Activated CD4-positive, alpha-beta memory T cell treated with anti-CD3 and anti-CD28 coated beads for 36 hours (primary cell): ENCODE results near the gene ZNF212. TPM values are rescaled to one million over a fixed set of nuclear protein-coding genes. Genes with fewer than 3 reads are reported as not detected.
"Not testable (repeated sequence)": the region's sequence is repeated elsewhere in the genome, so short reads cannot be mapped to it uniquely, and the experiment has no call there.

Experiments used
- CTCF ChIA-PET: fragments of 350-600 bp; sonication (Branson Sonifier 250); formaldehyde crosslinking; loops from one replicate; lab custom pipeline; 2021; ENCODE audit warnings: antibody characterized with exemption, inconsistent platforms; lab: Charles Lee
- POLR2A ChIA-PET: fragments of 350-600 bp; sonication (Branson Sonifier 250); formaldehyde crosslinking; loops from one replicate; lab custom pipeline; 2021; ENCODE audit warnings: antibody characterized with exemption; lab: Charles Lee
- DNase-seq: peaks from one replicate; pipeline ENCODE4 v3.0.0-alpha.2; 2020
- H3K27ac Mint-ChIP-seq: one replicate; pipeline ENCODE4 v1.8.0; 2021; ENCODE audit warnings: mixed read lengths
- H3K27me3 Mint-ChIP-seq: one replicate; pipeline ENCODE4 v1.8.0; 2021; ENCODE audit warnings: mixed read lengths
- H3K36me3 Mint-ChIP-seq: one replicate; pipeline ENCODE4 v1.8.0; 2021; ENCODE audit warnings: mixed read lengths
- H3K4me1 Mint-ChIP-seq: one replicate; pipeline ENCODE4 v1.8.0; 2021; ENCODE audit warnings: low read depth, mixed read lengths
- H3K4me3 Mint-ChIP-seq: one replicate; pipeline ENCODE4 v1.8.0; 2021; ENCODE audit warnings: mild to moderate bottlenecking, mixed read lengths
- H3K9me3 Mint-ChIP-seq: one replicate; pipeline ENCODE4 v1.8.0; 2021; ENCODE audit warnings: mixed read lengths
- intact Hi-C: fragments of 100-400 bp; cut with micrococcal nuclease; formaldehyde crosslinking; loops from one replicate; pipeline ENCODE4 v1.15.1; 2023
- total RNA-seq, 2 experiments: library from RNA; stranded (reverse); gene quantifications; one replicate each; pipeline ENCODE4 v1.2.3, GENCODE V29; 2021

Gene ZNF212
- total RNA-seq, 2 experiments from 2014 or later, result 21.5 to 21.9 TPM

DNA sequence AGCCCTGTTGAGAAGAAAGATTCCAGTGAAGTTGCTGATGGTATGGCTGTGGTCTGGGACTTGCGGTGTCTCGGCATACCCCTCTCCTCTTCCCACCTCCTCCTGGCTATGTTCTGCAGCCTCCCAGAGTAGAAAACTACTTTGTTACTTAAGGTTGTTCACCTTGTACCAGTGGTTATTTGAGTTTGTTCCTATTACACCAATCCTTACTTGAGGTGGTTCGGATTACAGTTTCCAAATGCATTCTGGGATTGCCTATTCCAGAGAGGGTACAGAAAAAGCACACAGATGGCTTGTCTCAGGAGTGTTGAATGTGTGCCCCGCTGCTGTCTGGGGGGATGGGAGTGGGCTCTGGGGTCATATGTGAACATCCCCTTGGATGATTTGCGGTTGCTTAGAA is 15.7 kb downstream of the ZNF212 start:
- H3K9me3 Mint-ChIP-seq, result no peaks in the 10 kb centered on the region
- DNase-seq, result no peak
- POLR2A ChIA-PET, result no interaction called here
- intact Hi-C loops, result no loop called here
- CTCF ChIA-PET, result no interaction called here
- no peaks in the 10 kb centered on the region for H3K27me3 Mint-ChIP-seq
- H3K4me3 Mint-ChIP-seq, result no peak overlapping the region
- H3K4me1 Mint-ChIP-seq, result peaks cover 17% of the 10 kb centered on the region
- no peak overlapping the region for H3K27ac Mint-ChIP-seq
- peaks cover 24% of the 10 kb centered on the region for H3K36me3 Mint-ChIP-seq

- ChIA-PET POLR2A (no interaction called here), CTCF (no interaction called here)
- intact Hi-C loops, result no loop called here
- H3K27ac Mint-ChIP-seq, result no peak overlapping the region
- H3K27me3 Mint-ChIP-seq, result no peaks in the 10 kb centered on the region
- H3K9me3 Mint-ChIP-seq, result no peaks in the 10 kb centered on the region
- DNase-seq, result no peak
- peaks cover 26% of the 10 kb centered on the region for H3K4me1 Mint-ChIP-seq
- H3K4me3 Mint-ChIP-seq, result no peak overlapping the region
- peaks cover 18% of the 10 kb centered on the region for H3K36me3 Mint-ChIP-seq
Observed at GRCh38 chr7:149256568-149256967, 17.1 kb downstream of the ZNF212 start.

- ChIA-PET POLR2A (no interaction called here), CTCF (no interaction called here)
- Mint-ChIP-seq H3K4me3 (no peak overlapping the region), H3K9me3 (no peaks in the 10 kb centered on the region), H3K36me3 (peaks cover 15% of the 10 kb centered on the region), H3K27me3 (no peaks in the 10 kb centered on the region), H3K4me1 (peaks cover 27% of the 10 kb centered on the region), H3K27ac (peak overlapping the region; percentile 61)
- no peak for DNase-seq
- intact Hi-C loops, result no loop called here
Observed at GRCh38 chr7:149257146-149257545, 17.7 kb downstream of the ZNF212 start.

GRCh38 chr7:149261316-149261828 is 21.9 kb downstream of the ZNF212 start:
- H3K27ac Mint-ChIP-seq, result peak overlapping the region; percentile 94
- POLR2A ChIA-PET, result interaction anchor here (0.9 to 5.5 kb wide), 11 partner anchors 10 to 360 kb away, joined by 3 to 62 read pairs (median 6); partner anchors contain the start of genes ZNF212 and ZNF398
- intact Hi-C loops, result loop anchor here (1.0 to 5.0 kb wide), 4 partner anchors 16 to 236 kb away; partner anchors contain the start of genes ZNF212, ZNF398 and ZNF746

GRCh38 chr7:149261829-149262617 is 22.6 kb downstream of the ZNF212 start, which contains the start of gene ZNF783:
ZNF783 (plus strand) TSS chr7:149262196; CDS start chr7:149262334, 138 bp downstream.
- CTCF ChIA-PET, result interaction anchor here (0.6 to 3.8 kb wide), 29 partner anchors 9 to 365 kb away, joined by 3 to 32 read pairs (median 4); partner anchors contain the start of genes ZNF212, ZNF282, ZNF398 and ZNF777

More at GRCh38 chr7:149261316-149261828, 21.9 kb downstream of the ZNF212 start:
- Mint-ChIP-seq H3K36me3 (peaks cover 17% of the 10 kb centered on the region), H3K27me3 (no peaks in the 10 kb centered on the region), H3K4me1 (peaks cover 52% of the 10 kb centered on the region), H3K9me3 (no peaks in the 10 kb centered on the region), H3K4me3 (peak overlapping the region; percentile 78)
- CTCF ChIA-PET, result interaction anchor here (0.7 to 3.8 kb wide), 27 partner anchors 8 to 518 kb away, joined by 3 to 32 read pairs (median 5); partner anchors contain the start of genes ZNF212, ZNF282, ZNF398 and ZNF777
- DNase-seq, result peak; percentile 65

DNA sequence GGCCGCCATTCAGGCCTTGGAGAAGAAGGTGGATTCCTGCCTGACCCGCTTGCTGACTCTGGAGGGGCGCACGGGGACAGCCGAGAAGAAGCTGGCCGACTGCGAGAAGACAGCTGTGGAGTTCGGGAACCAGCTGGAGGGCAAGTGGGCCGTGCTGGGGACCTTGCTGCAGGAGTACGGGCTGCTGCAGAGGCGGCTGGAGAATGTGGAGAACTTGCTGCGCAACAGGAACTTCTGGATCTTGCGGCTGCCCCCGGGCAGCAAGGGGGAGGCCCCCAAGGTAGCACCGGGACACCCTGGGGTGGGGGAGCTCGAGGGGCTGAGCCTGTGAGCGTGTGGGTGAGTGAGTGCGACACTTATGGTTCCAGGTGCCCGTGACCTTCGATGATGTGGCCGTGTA is 27.0 kb downstream of the ZNF212 start:
- H3K9me3 Mint-ChIP-seq, result no peaks in the 10 kb centered on the region
- no peaks in the 10 kb centered on the region for H3K27me3 Mint-ChIP-seq
- ChIA-PET POLR2A (interaction anchor here (1.0 kb wide), 1 partner anchor 58 kb away, joined by 3 read pairs; no protein-coding TSS in a partner anchor), CTCF (no interaction called here)
- peaks cover 33% of the 10 kb centered on the region for H3K4me1 Mint-ChIP-seq
- no peak overlapping the region for H3K4me3 Mint-ChIP-seq
- no peak overlapping the region for H3K27ac Mint-ChIP-seq
- intact Hi-C loops, result no loop called here
- H3K36me3 Mint-ChIP-seq, result peaks cover 48% of the 10 kb centered on the region
- DNase-seq, result no peak

More at GRCh38 chr7:149261829-149262617, 22.6 kb downstream of the ZNF212 start, which contains the start of gene ZNF783:
- peak; percentile 88 for DNase-seq
- peak within 1 kb of the TSS; percentile 78 for H3K4me3 Mint-ChIP-seq
- peak within 1 kb of the TSS; percentile 94 for H3K27ac Mint-ChIP-seq
- H3K9me3 Mint-ChIP-seq, result no peaks in the 10 kb centered on the region
- no peaks in the 10 kb centered on the region for H3K27me3 Mint-ChIP-seq
- intact Hi-C loops, result loop anchor here (1.0 to 5.0 kb wide), 8 partner anchors 17 to 235 kb away; partner anchors contain the start of genes ZNF212, ZNF398, ZNF425 and ZNF746
- POLR2A ChIA-PET, result interaction anchor here (0.9 to 5.5 kb wide), 11 partner anchors 10 to 359 kb away, joined by 3 to 62 read pairs (median 6); partner anchors contain the start of genes ZNF212 and ZNF398
- peaks cover 22% of the 10 kb centered on the region for H3K36me3 Mint-ChIP-seq
- peaks cover 49% of the 10 kb centered on the region for H3K4me1 Mint-ChIP-seq

DNA sequence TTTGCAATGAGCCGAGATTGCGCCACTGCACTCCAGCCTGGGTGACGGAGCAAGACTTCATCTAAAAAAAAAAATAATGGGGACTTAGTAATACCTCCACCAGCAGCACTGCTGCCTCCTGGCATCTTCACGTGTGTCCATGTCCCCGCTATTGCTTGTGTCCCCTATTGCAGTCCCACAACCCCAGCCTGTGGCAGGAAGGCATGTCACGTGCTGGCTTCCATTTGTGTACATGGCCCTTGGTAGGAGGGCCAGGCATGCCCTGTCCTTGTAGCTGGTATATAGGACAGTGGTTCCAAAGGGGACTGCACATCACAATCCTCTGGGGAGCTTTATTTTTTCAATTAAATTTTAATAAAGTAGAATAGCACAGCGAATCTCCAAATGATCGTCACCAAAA is 28.3 kb downstream of the ZNF212 start:
- H3K4me3 Mint-ChIP-seq, result no peak overlapping the region
- H3K27ac Mint-ChIP-seq, result no peak overlapping the region
- CTCF ChIA-PET, result interaction anchor here (1.1 kb wide), 1 partner anchor 16 kb away, joined by 3 read pairs; no protein-coding TSS in a partner anchor
- intact Hi-C loops, result no loop called here
- no peaks in the 10 kb centered on the region for H3K9me3 Mint-ChIP-seq
- H3K27me3 Mint-ChIP-seq, result no peaks in the 10 kb centered on the region
- peaks cover 48% of the 10 kb centered on the region for H3K36me3 Mint-ChIP-seq
- H3K4me1 Mint-ChIP-seq, result peaks cover 31% of the 10 kb centered on the region
- POLR2A ChIA-PET, result no interaction called here
- DNase-seq, result no peak

- peaks cover 50% of the 10 kb centered on the region for H3K36me3 Mint-ChIP-seq
- POLR2A ChIA-PET, result interaction anchor here (1.5 kb wide), 1 partner anchor 13 kb away, joined by 3 read pairs; the partner anchor contains the start of gene ZNF783
Observed at GRCh38 chr7:149274424-149274823, 35.0 kb downstream of the ZNF212 start.

GRCh38 chr7:149277871-149278270 is 38.4 kb downstream of the ZNF212 start:
- intact Hi-C loops, result no loop called here
- Mint-ChIP-seq H3K27me3 (no peaks in the 10 kb centered on the region), H3K4me3 (no peak overlapping the region), H3K4me1 (no peaks in the 10 kb centered on the region), H3K36me3 (peaks cover 54% of the 10 kb centered on the region), H3K27ac (no peak overlapping the region), H3K9me3 (no peaks in the 10 kb centered on the region)
- DNase-seq, result no peak
- CTCF ChIA-PET, result no interaction called here
- POLR2A ChIA-PET, result no interaction called here

More at GRCh38 chr7:149274424-149274823, 35.0 kb downstream of the ZNF212 start:
- H3K4me3 Mint-ChIP-seq, H3K27ac Mint-ChIP-seq, DNase-seq, H3K4me1 Mint-ChIP-seq, H3K9me3 Mint-ChIP-seq, H3K27me3 Mint-ChIP-seq, intact Hi-C loops: not testable (repeated sequence)
- CTCF ChIA-PET, result interaction anchor here (1.2 kb wide), 1 partner anchor 12 kb away, joined by 3 read pairs; the partner anchor contains the start of gene ZNF783

GRCh38 chr7:149278396-149278795 is 38.9 kb downstream of the ZNF212 start:
- peaks cover 49% of the 10 kb centered on the region for H3K36me3 Mint-ChIP-seq
- ChIA-PET POLR2A (no interaction called here), CTCF (no interaction called here)
- no peak overlapping the region for H3K27ac Mint-ChIP-seq
- DNase-seq, result no peak
- intact Hi-C loops, result no loop called here
- H3K27me3 Mint-ChIP-seq, result no peaks in the 10 kb centered on the region
- no peaks in the 10 kb centered on the region for H3K9me3 Mint-ChIP-seq
- no peaks in the 10 kb centered on the region for H3K4me1 Mint-ChIP-seq
- H3K4me3 Mint-ChIP-seq, result no peak overlapping the region

DNA sequence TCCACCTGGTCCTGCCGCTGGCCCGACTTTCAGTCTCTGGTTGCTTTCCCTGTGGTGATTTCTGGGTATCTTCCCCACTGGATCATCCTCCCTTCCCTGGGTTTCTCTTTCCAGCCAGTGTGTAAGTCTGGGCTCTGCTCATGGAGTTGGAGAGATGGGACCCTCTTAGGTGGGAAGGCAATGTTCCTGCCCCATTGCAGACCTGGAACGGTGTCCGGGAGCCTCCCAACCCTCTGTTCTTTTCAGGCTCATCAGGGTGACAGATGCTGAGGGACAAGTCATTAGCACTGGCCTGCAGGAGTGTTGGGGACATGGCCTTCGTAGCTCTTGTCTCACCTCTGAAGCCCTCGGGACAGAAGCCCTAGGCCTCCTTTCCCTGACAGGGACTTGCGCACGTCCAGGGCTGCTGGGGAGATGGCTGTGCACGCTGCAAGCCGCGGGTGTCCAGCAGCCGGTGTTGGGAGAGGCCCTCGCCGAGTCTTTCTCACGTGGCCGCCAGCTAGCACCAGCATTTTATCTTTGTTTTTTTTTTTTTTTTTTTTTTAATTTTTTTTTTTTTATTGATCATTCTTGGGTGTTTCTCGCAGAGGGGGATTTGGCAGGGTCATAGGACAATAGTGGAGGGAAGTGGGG is 39.8 kb downstream of the ZNF212 start:
- intact Hi-C loops, result no loop called here
- peaks cover 44% of the 10 kb centered on the region for H3K36me3 Mint-ChIP-seq
- no peak overlapping the region for H3K4me3 Mint-ChIP-seq
- H3K9me3 Mint-ChIP-seq, result no peaks in the 10 kb centered on the region
- no peak overlapping the region for H3K27ac Mint-ChIP-seq
- CTCF ChIA-PET, result no interaction called here
- peaks cover 5% of the 10 kb centered on the region for H3K4me1 Mint-ChIP-seq
- no peaks in the 10 kb centered on the region for H3K27me3 Mint-ChIP-seq
- no peak for DNase-seq
- POLR2A ChIA-PET, result no interaction called here
